Fibroblast of pulmonary artery (primary cell): ENCODE measurements around the gene SCNN1G.

Source experiments
- DNase-seq: peaks from one replicate; pipeline ENCODE4 v3.0.0-alpha.2; 2010; ENCODE audit warnings: low read depth
- H3K4me3 ChIP-seq: replicated peaks from 2 replicates; pipeline ENCODE4 v1.5.1; 2011; ENCODE audit warnings: low read depth, mild to moderate bottlenecking, control low read depth, low read length, moderate library complexity
- CTCF ChIP-seq: IDR thresholded peaks from 2 replicates; pipeline ENCODE4 v1.5.1; 2011; ENCODE audit warnings: mild to moderate bottlenecking, control low read depth, low read length, inconsistent platforms; ENCODE audit errors: missing control alignments

Gene SCNN1G

DNA sequence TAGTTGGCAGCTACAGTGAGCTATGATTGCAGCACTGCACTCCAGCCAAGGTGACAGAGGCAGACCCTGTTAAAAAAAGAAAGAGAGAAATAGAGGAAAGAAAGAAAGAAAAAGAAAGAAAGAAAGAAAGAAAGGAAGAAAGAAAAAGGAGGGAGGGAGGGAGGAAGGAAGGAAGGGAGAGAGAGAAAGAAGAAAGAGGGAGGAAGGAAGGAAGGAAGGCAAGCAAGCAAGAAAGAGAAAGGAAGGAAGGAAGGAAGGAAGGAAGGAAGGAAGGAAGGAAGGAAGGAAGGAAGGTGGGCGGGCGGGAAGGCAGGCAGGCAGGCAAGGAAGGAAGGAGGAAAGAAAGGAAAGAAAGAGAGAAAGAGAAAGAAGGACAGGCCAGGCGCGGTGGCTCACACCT, 1.0 kb upstream of the SCNN1G start:
- no peak for DNase-seq
- no peak overlapping the region for H3K4me3 ChIP-seq
- TF ChIP-seq CTCF: no peak

DNA sequence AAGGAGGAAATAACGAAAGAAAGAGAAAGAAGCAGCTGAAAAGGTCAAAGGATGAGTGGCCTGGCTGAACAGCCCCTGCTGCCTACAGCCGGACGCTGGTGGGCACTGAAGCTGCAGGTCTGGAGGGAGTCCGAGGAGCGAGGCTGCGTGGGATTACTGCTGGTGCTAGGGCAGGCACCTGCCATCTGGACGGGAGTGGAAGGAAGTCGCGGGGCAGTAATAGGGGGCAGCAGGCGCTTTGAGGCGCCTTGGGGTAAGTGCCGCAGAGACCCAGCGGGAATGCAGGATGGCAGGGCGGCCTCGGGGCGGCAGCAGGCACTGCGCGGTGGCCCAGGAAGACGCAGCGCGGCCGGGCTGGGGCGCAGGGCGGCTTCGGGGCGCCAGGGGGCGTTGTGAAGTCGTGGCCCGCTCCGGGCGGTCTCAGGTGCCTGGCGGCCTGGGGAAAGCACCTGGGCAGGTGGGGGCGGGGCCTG, 303 bp upstream of the SCNN1G start:
- DNase-seq: peak; percentile 57
- H3K4me3 ChIP-seq: no peak overlapping the region
- TF ChIP-seq CTCF: peak; percentile 34

- no peak for DNase-seq
- H3K4me3 ChIP-seq: no peak overlapping the region
- no peak for TF ChIP-seq CTCF
Observed at GRCh38 chr16:23183543-23183862, 958 bp downstream of the SCNN1G start.

- TF ChIP-seq CTCF: no peak
- H3K4me3 ChIP-seq: no peak overlapping the region
- DNase-seq: no peak
Observed at GRCh38 chr16:23185656-23186055, 3.1 kb downstream of the SCNN1G start.

DNA sequence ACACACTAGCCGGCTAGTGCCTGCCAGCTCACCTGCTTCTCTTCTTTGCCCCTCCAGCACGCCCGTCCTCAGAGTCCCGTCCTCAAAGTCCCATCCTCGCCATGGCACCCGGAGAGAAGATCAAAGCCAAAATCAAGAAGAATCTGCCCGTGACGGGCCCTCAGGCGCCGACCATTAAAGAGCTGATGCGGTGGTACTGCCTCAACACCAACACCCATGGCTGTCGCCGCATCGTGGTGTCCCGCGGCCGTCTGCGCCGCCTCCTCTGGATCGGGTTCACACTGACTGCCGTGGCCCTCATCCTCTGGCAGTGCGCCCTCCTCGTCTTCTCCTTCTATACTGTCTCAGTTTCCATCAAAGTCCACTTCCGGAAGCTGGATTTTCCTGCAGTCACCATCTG, 3.6 kb downstream of the SCNN1G start:
- no peak overlapping the region for H3K4me3 ChIP-seq
- DNase-seq: no peak
- TF ChIP-seq CTCF: no peak

DNA sequence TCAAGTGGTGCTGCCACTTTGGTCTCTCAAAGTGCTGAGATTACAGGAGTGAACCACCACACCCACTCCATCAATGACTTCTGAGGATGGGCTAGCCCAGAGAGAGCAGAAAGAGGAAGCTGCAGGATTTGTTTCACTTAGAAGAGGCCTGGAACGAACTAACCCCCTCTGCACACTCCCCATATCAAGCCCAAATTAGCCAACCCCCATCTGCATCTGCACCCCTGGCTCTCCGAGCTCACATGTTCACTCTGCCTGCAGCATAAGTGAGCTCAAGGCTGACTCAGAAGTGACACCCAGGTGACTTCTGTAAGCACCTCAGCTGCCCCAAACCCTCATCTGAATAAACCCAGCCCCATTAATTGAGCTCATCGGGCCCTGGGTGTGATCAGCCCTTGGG, 4.8 kb downstream of the SCNN1G start:
- TF ChIP-seq CTCF: no peak
- no peak overlapping the region for H3K4me3 ChIP-seq
- DNase-seq: no peak

- TF ChIP-seq CTCF: no peak
- DNase-seq: no peak
- no peak overlapping the region for H3K4me3 ChIP-seq
Observed at GRCh38 chr16:23188911-23189310, 6.4 kb downstream of the SCNN1G start.
